ENCODE measurements around the gene SPOCK1.

Gene SPOCK1

DNA sequence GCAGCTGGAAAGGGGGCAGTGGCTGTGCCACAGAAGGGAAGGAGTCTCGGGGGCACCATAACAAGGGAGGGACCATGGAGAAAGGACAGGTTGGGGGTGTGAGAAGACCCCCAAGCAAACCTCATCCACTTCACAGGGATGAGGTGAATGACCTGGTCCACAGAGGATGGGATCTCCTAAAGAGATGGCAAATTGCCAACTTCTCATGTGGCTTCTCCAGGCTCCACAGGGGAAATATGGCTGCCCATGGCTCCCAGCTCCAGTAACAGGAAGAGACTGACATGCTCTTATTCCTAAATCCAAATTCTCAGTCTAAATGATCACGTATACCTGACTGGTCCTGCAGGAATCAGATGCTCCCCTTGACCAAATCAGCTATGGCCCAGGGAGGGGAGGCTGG lies 340.4 kb downstream of the SPOCK1 start:
- TF ChIP-seq SIN3A (IDR thresholded peaks at IDR 0.05; ENCODE audit: borderline replicate concordance, insufficient read depth, low read length) (no peak), POLR2AphosphoS5 (IDR thresholded peaks at IDR 0.05; ENCODE audit: low read depth, low read length) (no peak), TAF1 (IDR thresholded peaks at IDR 0.05; ENCODE audit: borderline replicate concordance, insufficient read depth, low read length) (no peak), FOXP2 (optimal IDR thresholded peaks at IDR 0.05; ENCODE audit: borderline replicate concordance, extremely low read depth, extremely low read length, insufficient read depth) (no peak)
- TF ChIP-seq, protein P1, sequence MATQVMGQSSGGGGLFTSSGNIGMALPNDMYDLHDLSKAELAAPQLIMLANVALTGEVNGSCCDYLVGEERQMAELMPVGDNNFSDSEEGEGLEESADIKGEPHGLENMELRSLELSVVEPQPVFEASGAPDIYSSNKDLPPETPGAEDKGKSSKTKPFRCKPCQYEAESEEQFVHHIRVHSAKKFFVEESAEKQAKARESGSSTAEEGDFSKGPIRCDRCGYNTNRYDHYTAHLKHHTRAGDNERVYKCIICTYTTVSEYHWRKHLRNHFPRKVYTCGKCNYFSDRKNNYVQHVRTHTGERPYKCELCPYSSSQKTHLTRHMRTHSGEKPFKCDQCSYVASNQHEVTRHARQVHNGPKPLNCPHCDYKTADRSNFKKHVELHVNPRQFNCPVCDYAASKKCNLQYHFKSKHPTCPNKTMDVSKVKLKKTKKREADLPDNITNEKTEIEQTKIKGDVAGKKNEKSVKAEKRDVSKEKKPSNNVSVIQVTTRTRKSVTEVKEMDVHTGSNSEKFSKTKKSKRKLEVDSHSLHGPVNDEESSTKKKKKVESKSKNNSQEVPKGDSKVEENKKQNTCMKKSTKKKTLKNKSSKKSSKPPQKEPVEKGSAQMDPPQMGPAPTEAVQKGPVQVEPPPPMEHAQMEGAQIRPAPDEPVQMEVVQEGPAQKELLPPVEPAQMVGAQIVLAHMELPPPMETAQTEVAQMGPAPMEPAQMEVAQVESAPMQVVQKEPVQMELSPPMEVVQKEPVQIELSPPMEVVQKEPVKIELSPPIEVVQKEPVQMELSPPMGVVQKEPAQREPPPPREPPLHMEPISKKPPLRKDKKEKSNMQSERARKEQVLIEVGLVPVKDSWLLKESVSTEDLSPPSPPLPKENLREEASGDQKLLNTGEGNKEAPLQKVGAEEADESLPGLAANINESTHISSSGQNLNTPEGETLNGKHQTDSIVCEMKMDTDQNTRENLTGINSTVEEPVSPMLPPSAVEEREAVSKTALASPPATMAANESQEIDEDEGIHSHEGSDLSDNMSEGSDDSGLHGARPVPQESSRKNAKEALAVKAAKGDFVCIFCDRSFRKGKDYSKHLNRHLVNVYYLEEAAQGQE (IDR thresholded peaks at IDR 0.05; ENCODE audit: insufficient read depth in 1 of 2, low read depth in 2 of 2, low read length in 2 of 2): no peak

DNA sequence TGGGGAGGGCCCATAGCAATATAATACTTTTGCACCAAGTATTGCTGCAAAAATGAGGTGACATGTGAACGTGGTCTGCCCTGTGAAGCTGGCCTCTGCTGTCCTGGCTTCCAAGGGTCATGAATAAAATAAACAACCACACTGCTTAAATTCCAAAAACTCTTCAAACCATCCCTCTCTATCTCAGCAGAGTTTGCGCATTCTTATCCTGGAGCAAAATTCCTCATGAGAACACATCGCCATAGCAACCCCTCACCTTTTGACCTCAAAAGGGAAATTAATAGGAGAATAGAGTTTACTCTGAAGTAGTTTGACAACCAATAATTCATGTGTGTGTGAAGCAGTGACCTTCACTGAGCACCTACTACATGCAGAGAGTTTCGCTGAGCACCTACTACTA lies 342.9 kb downstream of the SPOCK1 start:
- TF ChIP-seq SIN3A (IDR thresholded peaks at IDR 0.05; ENCODE audit: borderline replicate concordance, insufficient read depth, low read length): no peak
- no peak for TF ChIP-seq FOXP2 (optimal IDR thresholded peaks at IDR 0.05; ENCODE audit: borderline replicate concordance, extremely low read depth, extremely low read length, insufficient read depth)
- TF ChIP-seq TAF1 (IDR thresholded peaks at IDR 0.05; ENCODE audit: borderline replicate concordance, insufficient read depth, low read length): no peak
- TF ChIP-seq POLR2AphosphoS5 (IDR thresholded peaks at IDR 0.05; ENCODE audit: low read depth, low read length): no peak
- TF ChIP-seq, protein P1 (IDR thresholded peaks at IDR 0.05; ENCODE audit: insufficient read depth in 1 of 2, low read depth in 2 of 2, low read length in 2 of 2): no peak

DNA sequence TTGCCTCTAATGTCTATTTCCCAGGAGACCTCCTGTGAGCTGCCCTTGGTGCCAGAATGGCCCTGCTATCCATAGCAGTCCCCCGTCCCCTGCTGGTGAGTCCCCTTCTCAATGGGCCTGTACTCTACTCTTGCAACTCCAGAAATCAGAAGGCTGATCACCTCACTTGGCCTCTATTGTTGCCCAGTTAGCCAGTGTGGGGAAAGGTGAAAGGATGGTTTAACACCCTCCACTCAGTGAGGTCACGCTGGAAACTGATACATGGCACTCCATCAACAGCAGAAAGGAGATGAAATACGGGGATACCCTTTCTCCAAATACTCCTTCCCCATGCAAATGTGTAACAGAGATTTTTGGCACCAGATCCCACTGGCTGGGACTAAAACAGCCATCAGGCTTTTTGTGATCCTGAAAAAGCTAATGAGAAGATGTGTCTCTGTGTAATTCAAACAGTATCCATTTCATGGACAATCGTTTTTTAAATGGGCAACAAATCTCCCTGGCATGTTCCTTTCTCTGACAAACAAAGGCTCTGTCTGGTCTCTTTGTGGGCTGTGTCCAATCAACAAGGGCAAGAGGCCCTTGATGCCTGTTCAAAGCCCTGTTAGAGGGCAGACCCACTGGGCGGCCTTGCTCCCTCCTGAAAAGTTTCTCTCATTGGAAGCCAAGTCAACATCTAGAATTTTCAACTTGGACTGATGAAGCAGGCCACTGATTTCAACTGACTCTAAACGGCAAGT lies 343.7 kb downstream of the SPOCK1 start:
- TF ChIP-seq POLR2AphosphoS5 (IDR thresholded peaks at IDR 0.05; ENCODE audit: low read depth, low read length) (no peak), TAF1 (IDR thresholded peaks at IDR 0.05; ENCODE audit: borderline replicate concordance, insufficient read depth, low read length) (no peak), SIN3A (IDR thresholded peaks at IDR 0.05; ENCODE audit: borderline replicate concordance, insufficient read depth, low read length) (no peak), FOXP2 (optimal IDR thresholded peaks at IDR 0.05; ENCODE audit: borderline replicate concordance, extremely low read depth, extremely low read length, insufficient read depth) (no peak)
- TF ChIP-seq, protein P1 (IDR thresholded peaks at IDR 0.05; ENCODE audit: insufficient read depth in 1 of 2, low read depth in 2 of 2, low read length in 2 of 2): no peak

DNA sequence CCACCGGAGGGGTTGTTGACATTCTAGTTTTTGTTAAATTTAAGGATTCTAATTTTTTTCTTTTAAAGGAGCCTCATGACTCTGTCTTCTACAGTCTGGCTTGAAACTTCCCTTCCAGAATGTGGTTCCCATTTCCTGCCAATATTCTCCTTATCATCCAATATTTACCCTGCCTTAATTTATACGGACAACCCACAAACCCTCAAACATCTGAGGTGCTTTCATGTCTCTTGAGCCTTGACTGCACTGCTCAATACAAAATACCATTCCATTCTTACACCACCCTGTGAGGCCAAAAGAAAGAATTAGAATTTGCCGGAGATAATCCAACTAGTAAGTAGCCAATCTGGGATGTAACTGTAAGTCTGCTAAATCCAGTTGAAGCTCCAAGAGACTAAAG lies 346.5 kb downstream of the SPOCK1 start:
- TF ChIP-seq FOXP2 (optimal IDR thresholded peaks at IDR 0.05; ENCODE audit: borderline replicate concordance, extremely low read depth, extremely low read length, insufficient read depth) (no peak), TAF1 (IDR thresholded peaks at IDR 0.05; ENCODE audit: borderline replicate concordance, insufficient read depth, low read length) (no peak), SIN3A (IDR thresholded peaks at IDR 0.05; ENCODE audit: borderline replicate concordance, insufficient read depth, low read length) (no peak), POLR2AphosphoS5 (IDR thresholded peaks at IDR 0.05; ENCODE audit: low read depth, low read length) (no peak)
- TF ChIP-seq, protein P1 (IDR thresholded peaks at IDR 0.05; ENCODE audit: insufficient read depth in 1 of 2, low read depth in 2 of 2, low read length in 2 of 2): no peak
